ENCODE data around the gene PCDHAC2. TPM values are rescaled to one million over a fixed set of nuclear protein-coding genes. Genes with fewer than 3 reads are reported as not detected.

Gene PCDHAC2
- total RNA-seq: not detected

- no peaks in the 10 kb centered on the region for H3K4me1 Mint-ChIP-seq
- H3K27me3 Mint-ChIP-seq: peaks cover 24% of the 10 kb centered on the region
- peaks cover 3% of the 10 kb centered on the region for H3K9me3 Mint-ChIP-seq
- no peak for DNase-seq
- no peak within 1 kb of the TSS for H3K4me3 Mint-ChIP-seq
- no peak within 1 kb of the TSS for H3K27ac Mint-ChIP-seq
- POLR2A ChIA-PET: no interaction called here
- no peaks in the 10 kb centered on the region for H3K36me3 Mint-ChIP-seq (ENCODE audit: low read depth)
- CTCF ChIA-PET: no interaction called here
These were observed at the start of gene PCDHAC2 for GRCh38 chr5:140966293-140967225. TSS of gene PCDHAC2 (plus strand) at chr5:140966476. CDS start at chr5:140966767, 291 bp downstream.

GRCh38 chr5:140923601-140924000 lies 42.7 kb upstream of the PCDHAC2 start:
- Mint-ChIP-seq H3K4me3 (no peak overlapping the region), H3K27ac (no peak overlapping the region), H3K9me3 (peaks cover 3% of the 10 kb centered on the region), H3K4me1 (peaks cover 1% of the 10 kb centered on the region), H3K27me3 (peaks cover 21% of the 10 kb centered on the region), H3K36me3 (ENCODE audit: low read depth) (peaks cover 2% of the 10 kb centered on the region)
- ChIA-PET POLR2A (no interaction called here), CTCF (no interaction called here)
- DNase-seq: no peak

GRCh38 chr5:140925806-140926442 lies 40.4 kb upstream of the PCDHAC2 start, which contains the start of gene PCDHAC1:
TSS of gene PCDHAC1 (plus strand) at chr5:140926299. CDS start at chr5:140926893, 594 bp downstream.
- H3K4me3 Mint-ChIP-seq: no peak within 1 kb of the TSS
- no peak within 1 kb of the TSS for H3K27ac Mint-ChIP-seq
- POLR2A ChIA-PET: no interaction called here

GRCh38 chr5:140926443-140927227 lies 39.6 kb upstream of the PCDHAC2 start:
- DNase-seq: no peak

More at GRCh38 chr5:140925806-140926442, 40.4 kb upstream of the PCDHAC2 start, which contains the start of gene PCDHAC1:
- CTCF ChIA-PET: no interaction called here
- no peak for DNase-seq
- Mint-ChIP-seq H3K27me3 (peaks cover 21% of the 10 kb centered on the region), H3K36me3 (ENCODE audit: low read depth) (peaks cover 2% of the 10 kb centered on the region), H3K4me1 (peaks cover 1% of the 10 kb centered on the region), H3K9me3 (peaks cover 3% of the 10 kb centered on the region)

GRCh38 chr5:140927228-140927573 lies 39.1 kb upstream of the PCDHAC2 start:
- Mint-ChIP-seq H3K4me1 (peaks cover 1% of the 10 kb centered on the region), H3K27me3 (peaks cover 21% of the 10 kb centered on the region), H3K9me3 (peaks cover 3% of the 10 kb centered on the region), H3K36me3 (ENCODE audit: low read depth) (peaks cover 2% of the 10 kb centered on the region), H3K4me3 (no peak overlapping the region), H3K27ac (no peak overlapping the region)
- ChIA-PET POLR2A (no interaction called here), CTCF (no interaction called here)
- no peak for DNase-seq

More at GRCh38 chr5:140926443-140927227, 39.6 kb upstream of the PCDHAC2 start:
- peaks cover 21% of the 10 kb centered on the region for H3K27me3 Mint-ChIP-seq
- CTCF ChIA-PET: no interaction called here
- no peak overlapping the region for H3K4me3 Mint-ChIP-seq
- POLR2A ChIA-PET: no interaction called here
- H3K4me1 Mint-ChIP-seq: peaks cover 1% of the 10 kb centered on the region
- H3K9me3 Mint-ChIP-seq: peaks cover 3% of the 10 kb centered on the region
- no peak overlapping the region for H3K27ac Mint-ChIP-seq
- H3K36me3 Mint-ChIP-seq (ENCODE audit: low read depth): peaks cover 2% of the 10 kb centered on the region

GRCh38 chr5:140934964-140935606 lies 31.2 kb upstream of the PCDHAC2 start:
- POLR2A ChIA-PET: no interaction called here
- Mint-ChIP-seq H3K36me3 (ENCODE audit: low read depth) (no peaks in the 10 kb centered on the region), H3K9me3 (no peaks in the 10 kb centered on the region), H3K4me1 (no peaks in the 10 kb centered on the region), H3K4me3 (no peak overlapping the region), H3K27me3 (no peaks in the 10 kb centered on the region), H3K27ac (no peak overlapping the region)
- CTCF ChIA-PET: no interaction called here
- DNase-seq: no peak

- ChIA-PET POLR2A (no interaction called here), CTCF (no interaction called here)
- H3K36me3 Mint-ChIP-seq (ENCODE audit: low read depth): no peaks in the 10 kb centered on the region
These were observed 19.7 kb upstream of the PCDHAC2 start for GRCh38 chr5:140946578-140946977.

GRCh38 chr5:140951636-140952035 lies 14.6 kb upstream of the PCDHAC2 start:
- no peak overlapping the region for H3K4me3 Mint-ChIP-seq
- peaks cover 3% of the 10 kb centered on the region for H3K9me3 Mint-ChIP-seq
- POLR2A ChIA-PET: no interaction called here

More at GRCh38 chr5:140946578-140946977, 19.7 kb upstream of the PCDHAC2 start:
- H3K27me3 Mint-ChIP-seq: no peaks in the 10 kb centered on the region
- H3K4me3 Mint-ChIP-seq: no peak overlapping the region
- DNase-seq: no peak
- H3K27ac Mint-ChIP-seq: no peak overlapping the region
- peaks cover 4% of the 10 kb centered on the region for H3K9me3 Mint-ChIP-seq
- no peaks in the 10 kb centered on the region for H3K4me1 Mint-ChIP-seq

GRCh38 chr5:140953234-140953633 lies 13.0 kb upstream of the PCDHAC2 start:
- no peaks in the 10 kb centered on the region for H3K27me3 Mint-ChIP-seq
- no peak overlapping the region for H3K27ac Mint-ChIP-seq
- no peaks in the 10 kb centered on the region for H3K36me3 Mint-ChIP-seq (ENCODE audit: low read depth)
- H3K4me1 Mint-ChIP-seq: no peaks in the 10 kb centered on the region
- POLR2A ChIA-PET: no interaction called here
- no peak for DNase-seq
- CTCF ChIA-PET: no interaction called here
- no peak overlapping the region for H3K4me3 Mint-ChIP-seq
- H3K9me3 Mint-ChIP-seq: peaks cover 3% of the 10 kb centered on the region

More at GRCh38 chr5:140951636-140952035, 14.6 kb upstream of the PCDHAC2 start:
- CTCF ChIA-PET: no interaction called here
- no peak for DNase-seq
- Mint-ChIP-seq H3K27ac (no peak overlapping the region), H3K4me1 (no peaks in the 10 kb centered on the region), H3K36me3 (ENCODE audit: low read depth) (no peaks in the 10 kb centered on the region), H3K27me3 (no peaks in the 10 kb centered on the region)

- CTCF ChIA-PET: no interaction called here
- Mint-ChIP-seq H3K27ac (no peak overlapping the region), H3K4me3 (no peak overlapping the region), H3K27me3 (peaks cover 16% of the 10 kb centered on the region), H3K4me1 (no peaks in the 10 kb centered on the region), H3K9me3 (peaks cover 3% of the 10 kb centered on the region), H3K36me3 (ENCODE audit: low read depth) (no peaks in the 10 kb centered on the region)
- POLR2A ChIA-PET: no interaction called here
- DNase-seq: no peak
These were observed 4.1 kb upstream of the PCDHAC2 start for GRCh38 chr5:140962190-140962589.

- POLR2A ChIA-PET: no interaction called here
- DNase-seq: no peak
- H3K9me3 Mint-ChIP-seq: peaks cover 3% of the 10 kb centered on the region
- peaks cover 24% of the 10 kb centered on the region for H3K27me3 Mint-ChIP-seq
- no peak overlapping the region for H3K27ac Mint-ChIP-seq
- no peak overlapping the region for H3K4me3 Mint-ChIP-seq
- H3K4me1 Mint-ChIP-seq: no peaks in the 10 kb centered on the region
- CTCF ChIA-PET: no interaction called here
- no peaks in the 10 kb centered on the region for H3K36me3 Mint-ChIP-seq (ENCODE audit: low read depth)
These were observed 1.9 kb upstream of the PCDHAC2 start for GRCh38 chr5:140964356-140964755.

GRCh38 chr5:140965905-140966292 lies 377 bp upstream of the PCDHAC2 start:
- Mint-ChIP-seq H3K27ac (no peak overlapping the region), H3K4me3 (no peak overlapping the region), H3K36me3 (ENCODE audit: low read depth) (no peaks in the 10 kb centered on the region), H3K27me3 (peaks cover 24% of the 10 kb centered on the region), H3K4me1 (no peaks in the 10 kb centered on the region), H3K9me3 (peaks cover 3% of the 10 kb centered on the region)
- no peak for DNase-seq
- POLR2A ChIA-PET: no interaction called here
- CTCF ChIA-PET: no interaction called here
